Measurements from ENCODE around the gene TCEA3.

Gene TCEA3

DNA sequence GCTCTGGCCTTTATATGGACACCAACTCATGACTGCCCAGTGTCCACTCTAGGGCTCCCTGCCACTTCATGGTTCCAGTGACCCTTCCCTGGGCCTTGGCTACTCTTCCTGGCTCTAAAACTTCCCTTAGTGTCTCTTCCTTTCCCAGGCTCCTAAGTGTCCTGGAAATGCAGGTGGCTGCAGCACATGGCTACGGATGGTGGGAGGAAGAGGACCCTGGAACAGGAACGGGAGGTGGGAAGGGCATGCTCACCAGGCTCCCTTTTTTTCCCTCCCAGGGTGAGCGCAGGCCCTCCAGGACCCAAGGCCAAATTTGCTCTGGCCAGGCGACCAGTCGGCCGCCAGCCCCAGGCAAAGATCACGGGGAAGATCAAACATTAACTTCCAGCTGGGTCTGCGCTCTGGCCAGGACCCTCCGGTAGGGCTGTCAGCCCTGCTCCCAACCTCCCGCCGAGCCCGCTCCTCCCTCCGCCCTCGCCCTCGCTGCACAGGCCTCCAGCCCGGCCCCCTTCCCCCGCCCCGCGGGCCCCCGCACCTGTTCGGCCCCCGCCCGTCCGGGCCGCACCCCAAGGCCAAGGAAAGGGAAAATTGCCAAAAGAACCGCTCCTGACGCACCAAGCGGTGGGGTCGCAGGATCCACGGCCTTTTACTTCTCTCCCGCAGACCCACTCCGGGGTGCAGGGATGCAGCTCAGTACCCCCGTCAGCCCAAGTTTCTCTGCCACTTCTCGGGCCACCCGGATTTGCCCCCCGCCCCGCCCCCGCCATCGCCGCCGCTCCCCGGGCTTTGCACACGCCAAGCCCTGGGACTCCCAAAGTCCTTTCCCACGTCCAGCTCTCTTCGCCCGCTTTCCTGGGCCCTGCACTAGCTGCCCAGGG is 894 bp downstream of the TCEA3 start:
- Histone ChIP-seq H3K27ac (no peak overlapping the region), H3K4me3 (ENCODE audit: low read depth, low read length) (peak overlapping the region; percentile 72), H3K9me3 (ENCODE audit: control insufficient read depth, low read length) (no peaks in the 10 kb centered on the region), H3K9ac (no peak overlapping the region), H3K27me3 (ENCODE audit: control insufficient read depth, insufficient read depth, low read length) (no peaks in the 10 kb centered on the region), H3K36me3 (ENCODE audit: control insufficient read depth, insufficient read depth, low read length) (no peaks in the 10 kb centered on the region), H2AFZ (peak overlapping the region; percentile 83), H3K4me1 (no peaks in the 10 kb centered on the region), H3K79me2 (no peaks in the 10 kb centered on the region), H3K4me2 (ENCODE audit: low read length) (peak overlapping the region; percentile 73)
- TF ChIP-seq, protein P1, sequence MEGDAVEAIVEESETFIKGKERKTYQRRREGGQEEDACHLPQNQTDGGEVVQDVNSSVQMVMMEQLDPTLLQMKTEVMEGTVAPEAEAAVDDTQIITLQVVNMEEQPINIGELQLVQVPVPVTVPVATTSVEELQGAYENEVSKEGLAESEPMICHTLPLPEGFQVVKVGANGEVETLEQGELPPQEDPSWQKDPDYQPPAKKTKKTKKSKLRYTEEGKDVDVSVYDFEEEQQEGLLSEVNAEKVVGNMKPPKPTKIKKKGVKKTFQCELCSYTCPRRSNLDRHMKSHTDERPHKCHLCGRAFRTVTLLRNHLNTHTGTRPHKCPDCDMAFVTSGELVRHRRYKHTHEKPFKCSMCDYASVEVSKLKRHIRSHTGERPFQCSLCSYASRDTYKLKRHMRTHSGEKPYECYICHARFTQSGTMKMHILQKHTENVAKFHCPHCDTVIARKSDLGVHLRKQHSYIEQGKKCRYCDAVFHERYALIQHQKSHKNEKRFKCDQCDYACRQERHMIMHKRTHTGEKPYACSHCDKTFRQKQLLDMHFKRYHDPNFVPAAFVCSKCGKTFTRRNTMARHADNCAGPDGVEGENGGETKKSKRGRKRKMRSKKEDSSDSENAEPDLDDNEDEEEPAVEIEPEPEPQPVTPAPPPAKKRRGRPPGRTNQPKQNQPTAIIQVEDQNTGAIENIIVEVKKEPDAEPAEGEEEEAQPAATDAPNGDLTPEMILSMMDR (IDR thresholded peaks at IDR 0.05): no peak

DNA sequence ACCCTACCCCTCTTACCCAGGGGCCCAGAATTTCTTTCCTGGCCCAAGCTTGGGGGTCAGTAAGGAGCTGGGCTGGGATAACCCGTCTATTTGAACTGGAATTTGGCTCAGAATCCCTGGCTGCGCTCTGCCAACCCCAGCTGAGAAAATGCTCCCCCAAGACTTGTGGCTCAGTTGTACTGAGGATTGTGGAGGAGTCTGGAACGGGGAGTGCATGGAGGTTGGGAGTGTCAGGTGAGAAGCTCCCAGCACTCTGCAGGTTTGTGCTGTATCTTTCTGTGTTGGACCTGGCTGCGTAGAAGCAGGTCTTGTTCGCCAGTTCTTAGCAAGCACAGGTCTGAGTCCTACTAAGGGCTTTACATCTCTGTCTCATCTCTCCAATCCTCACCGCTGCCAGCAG is 1.6 kb downstream of the TCEA3 start:
- H3K4me2 ChIP-seq (ENCODE audit: low read length): peak overlapping the region; percentile 73
- H3K27ac ChIP-seq: no peak overlapping the region
- TF ChIP-seq, protein P1 (IDR thresholded peaks at IDR 0.05): no peak
- no peak overlapping the region for H3K4me3 ChIP-seq (ENCODE audit: low read depth, low read length)
- no peaks in the 10 kb centered on the region for H3K27me3 ChIP-seq (ENCODE audit: control insufficient read depth, insufficient read depth, low read length)
- H3K4me1 ChIP-seq: no peaks in the 10 kb centered on the region
- H3K79me2 ChIP-seq: no peaks in the 10 kb centered on the region
- no peak overlapping the region for H3K9ac ChIP-seq
- H3K36me3 ChIP-seq (ENCODE audit: control insufficient read depth, insufficient read depth, low read length): no peaks in the 10 kb centered on the region
- no peak overlapping the region for H2AFZ ChIP-seq
- H3K9me3 ChIP-seq (ENCODE audit: control insufficient read depth, low read length): no peaks in the 10 kb centered on the region

DNA sequence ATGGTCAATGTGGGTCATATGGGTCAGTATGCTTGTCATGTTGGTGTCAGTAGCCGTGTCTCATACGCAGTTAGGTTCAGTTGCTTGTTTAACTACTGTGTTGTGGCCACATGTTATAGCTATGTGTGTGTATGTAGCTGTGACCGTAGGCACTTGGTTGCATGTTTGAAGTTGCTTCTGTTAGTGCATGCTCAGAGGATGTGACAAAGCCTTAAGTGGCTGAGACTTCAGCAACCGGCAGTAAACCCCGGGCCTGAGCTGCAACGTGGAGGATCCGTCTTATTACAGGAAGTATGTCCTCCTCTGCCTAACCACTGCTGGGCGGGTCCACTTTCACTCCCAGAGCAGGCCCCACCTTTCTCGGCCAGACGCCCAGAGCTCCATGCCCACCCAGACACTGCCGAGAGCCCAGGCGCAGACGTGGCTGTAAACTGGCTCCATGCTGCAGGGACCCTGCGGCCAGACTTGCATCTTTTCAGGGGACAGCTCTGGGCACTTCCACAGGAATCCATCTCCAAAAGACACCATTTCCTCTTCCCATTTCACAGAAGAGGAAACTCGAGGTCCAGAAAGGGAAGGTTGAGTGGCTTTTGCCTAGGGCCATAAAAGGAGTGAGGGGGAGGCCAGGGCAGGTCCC is 2.2 kb downstream of the TCEA3 start:
- Histone ChIP-seq H3K4me3 (ENCODE audit: low read depth, low read length) (no peak overlapping the region), H3K79me2 (no peaks in the 10 kb centered on the region), H3K4me1 (no peaks in the 10 kb centered on the region)

DNA sequence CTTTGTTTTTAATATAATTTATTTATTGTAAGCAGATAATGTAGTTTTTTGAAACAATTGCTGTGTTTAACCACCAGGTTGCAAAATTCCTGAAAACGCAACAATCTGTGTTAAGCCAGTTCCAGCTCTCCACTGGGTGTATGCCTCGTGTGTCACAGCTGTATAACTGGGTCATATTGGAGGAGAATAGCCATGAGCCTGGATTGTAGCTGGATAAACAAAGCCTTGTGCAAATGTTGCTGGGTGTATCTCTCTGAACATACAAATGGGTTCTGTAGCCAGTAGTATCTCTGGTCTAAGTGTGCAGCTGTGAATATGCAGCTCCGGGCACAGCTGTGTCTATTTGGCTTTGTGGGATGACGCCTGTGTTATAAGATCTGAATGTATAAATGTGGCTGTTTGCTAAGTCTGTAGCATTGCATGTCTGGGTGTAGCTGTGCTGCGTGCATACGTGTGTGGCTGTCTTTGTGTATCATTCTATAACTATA is 2.8 kb downstream of the TCEA3 start:
- Histone ChIP-seq H3K4me3 (ENCODE audit: low read depth, low read length) (no peak overlapping the region), H3K79me2 (no peaks in the 10 kb centered on the region), H2AFZ (no peak overlapping the region), H3K9me3 (ENCODE audit: control insufficient read depth, low read length) (no peaks in the 10 kb centered on the region), H3K9ac (no peak overlapping the region), H3K4me2 (ENCODE audit: low read length) (no peak overlapping the region), H3K4me1 (no peaks in the 10 kb centered on the region), H3K27me3 (ENCODE audit: control insufficient read depth, insufficient read depth, low read length) (no peaks in the 10 kb centered on the region), H3K27ac (no peak overlapping the region), H3K36me3 (ENCODE audit: control insufficient read depth, insufficient read depth, low read length) (no peaks in the 10 kb centered on the region)
- TF ChIP-seq, protein P1 (IDR thresholded peaks at IDR 0.05): no peak

More for the DNA sequence above, 2.2 kb downstream of the TCEA3 start:
- Histone ChIP-seq H3K4me2 (ENCODE audit: low read length) (no peak overlapping the region), H3K36me3 (ENCODE audit: control insufficient read depth, insufficient read depth, low read length) (no peaks in the 10 kb centered on the region), H3K9me3 (ENCODE audit: control insufficient read depth, low read length) (no peaks in the 10 kb centered on the region), H2AFZ (no peak overlapping the region), H3K27ac (no peak overlapping the region), H3K27me3 (ENCODE audit: control insufficient read depth, insufficient read depth, low read length) (no peaks in the 10 kb centered on the region), H3K9ac (no peak overlapping the region)
- TF ChIP-seq, protein P1 (IDR thresholded peaks at IDR 0.05): no peak

Data from parathyroid adenoma (tissue), 2 donors.